ENCODE results near the gene SIPA1L3. TPM values are rescaled to one million over a fixed set of nuclear protein-coding genes. Genes with fewer than 3 reads are reported as not detected.

The SIPA1L3 gene
- total and polyA plus RNA-seq, 9 of the 15 experiments (the other 6 are each of a cell fraction or from before 2014, with no cell fraction given): 0.01 to 6.1 (median 2.5) TPM

GRCh38 chr19:37943480-37943879 lies 36.5 kb downstream of the SIPA1L3 start (continued):
- TF ChIP-seq HMGN3 (IDR thresholded peaks at IDR 0.05; ENCODE audit: borderline replicate concordance, extremely low read depth, insufficient read length, low read depth, low read length): no peak
- no peak for TF ChIP-seq RAD21 (CRISPR knock-in tag; conservative IDR thresholded peaks at IDR 0.05 in 1 of 2, IDR thresholded peaks at IDR 0.05 in 1 of 2)
- TF ChIP-seq, protein P1, sequence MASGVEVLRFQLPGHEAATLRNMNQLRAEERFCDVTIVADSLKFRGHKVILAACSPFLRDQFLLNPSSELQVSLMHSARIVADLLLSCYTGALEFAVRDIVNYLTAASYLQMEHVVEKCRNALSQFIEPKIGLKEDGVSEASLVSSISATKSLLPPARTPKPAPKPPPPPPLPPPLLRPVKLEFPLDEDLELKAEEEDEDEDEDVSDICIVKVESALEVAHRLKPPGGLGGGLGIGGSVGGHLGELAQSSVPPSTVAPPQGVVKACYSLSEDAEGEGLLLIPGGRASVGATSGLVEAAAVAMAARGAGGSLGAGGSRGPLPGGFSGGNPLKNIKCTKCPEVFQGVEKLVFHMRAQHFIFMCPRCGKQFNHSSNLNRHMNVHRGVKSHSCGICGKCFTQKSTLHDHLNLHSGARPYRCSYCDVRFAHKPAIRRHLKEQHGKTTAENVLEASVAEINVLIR (CRISPR knock-in tag; IDR thresholded peaks at IDR 0.05): no peak
- no peak for TF ChIP-seq THRA (IDR thresholded peaks at IDR 0.05)
- TF ChIP-seq ZNF707 (CRISPR knock-in tag; conservative IDR thresholded peaks at IDR 0.05): no peak
- TF ChIP-seq RBM34 (IDR thresholded peaks at IDR 0.05; ENCODE audit: borderline replicate concordance, insufficient read depth, low read length): no peak
- TF ChIP-seq ZBTB33 (CRISPR knock-in tag; IDR thresholded peaks at IDR 0.05): no peak
- TF ChIP-seq PCBP2 (IDR thresholded peaks at IDR 0.05; ENCODE audit: low read depth, low read length, poor library complexity, severe bottlenecking): no peak
- TF ChIP-seq HNRNPL (IDR thresholded peaks at IDR 0.05; ENCODE audit: low read depth, low read length): no peak
- TF ChIP-seq, protein P2, sequence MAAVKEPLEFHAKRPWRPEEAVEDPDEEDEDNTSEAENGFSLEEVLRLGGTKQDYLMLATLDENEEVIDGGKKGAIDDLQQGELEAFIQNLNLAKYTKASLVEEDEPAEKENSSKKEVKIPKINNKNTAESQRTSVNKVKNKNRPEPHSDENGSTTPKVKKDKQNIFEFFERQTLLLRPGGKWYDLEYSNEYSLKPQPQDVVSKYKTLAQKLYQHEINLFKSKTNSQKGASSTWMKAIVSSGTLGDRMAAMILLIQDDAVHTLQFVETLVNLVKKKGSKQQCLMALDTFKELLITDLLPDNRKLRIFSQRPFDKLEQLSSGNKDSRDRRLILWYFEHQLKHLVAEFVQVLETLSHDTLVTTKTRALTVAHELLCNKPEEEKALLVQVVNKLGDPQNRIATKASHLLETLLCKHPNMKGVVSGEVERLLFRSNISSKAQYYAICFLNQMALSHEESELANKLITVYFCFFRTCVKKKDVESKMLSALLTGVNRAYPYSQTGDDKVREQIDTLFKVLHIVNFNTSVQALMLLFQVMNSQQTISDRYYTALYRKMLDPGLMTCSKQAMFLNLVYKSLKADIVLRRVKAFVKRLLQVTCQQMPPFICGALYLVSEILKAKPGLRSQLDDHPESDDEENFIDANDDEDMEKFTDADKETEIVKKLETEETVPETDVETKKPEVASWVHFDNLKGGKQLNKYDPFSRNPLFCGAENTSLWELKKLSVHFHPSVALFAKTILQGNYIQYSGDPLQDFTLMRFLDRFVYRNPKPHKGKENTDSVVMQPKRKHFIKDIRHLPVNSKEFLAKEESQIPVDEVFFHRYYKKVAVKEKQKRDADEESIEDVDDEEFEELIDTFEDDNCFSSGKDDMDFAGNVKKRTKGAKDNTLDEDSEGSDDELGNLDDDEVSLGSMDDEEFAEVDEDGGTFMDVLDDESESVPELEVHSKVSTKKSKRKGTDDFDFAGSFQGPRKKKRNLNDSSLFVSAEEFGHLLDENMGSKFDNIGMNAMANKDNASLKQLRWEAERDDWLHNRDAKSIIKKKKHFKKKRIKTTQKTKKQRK (IDR thresholded peaks at IDR 0.05; ENCODE audit: borderline replicate concordance, low read depth, low read length): no peak
- TF ChIP-seq ZNF764 (CRISPR knock-in tag; IDR thresholded peaks at IDR 0.05; ENCODE audit: low read depth): no peak
- TF ChIP-seq TFE3 (CRISPR knock-in tag; IDR thresholded peaks at IDR 0.05): no peak
- TF ChIP-seq ZNF551 (CRISPR knock-in tag; IDR thresholded peaks at IDR 0.05): no peak
- TF ChIP-seq ZNF75A (CRISPR knock-in tag; IDR thresholded peaks at IDR 0.05): no peak
- TF ChIP-seq ZNF778 (CRISPR knock-in tag; IDR thresholded peaks at IDR 0.05): no peak
- no peak for TF ChIP-seq ZNF174 (CRISPR knock-in tag; IDR thresholded peaks at IDR 0.05)

All from K562 (cell line).